ENCODE data around the gene TRIM62.

The TRIM62 gene

GRCh38 chr1:33097762-33098161 lies 84.1 kb downstream of the TRIM62 start:
- no peaks in the 10 kb centered on the region for H3K36me3 ChIP-seq
- no peaks in the 10 kb centered on the region for H3K27me3 ChIP-seq
- no peak overlapping the region for H3K4me3 ChIP-seq (ENCODE audit: low read depth, low read length)
- H3K4me1 ChIP-seq: no peaks in the 10 kb centered on the region
- no peak for DNase-seq
- no peaks in the 10 kb centered on the region for H3K9me3 ChIP-seq
- TF ChIP-seq CTCF (IDR thresholded peaks at IDR 0.05; ENCODE audit: low read depth, low read length): no peak

DNA sequence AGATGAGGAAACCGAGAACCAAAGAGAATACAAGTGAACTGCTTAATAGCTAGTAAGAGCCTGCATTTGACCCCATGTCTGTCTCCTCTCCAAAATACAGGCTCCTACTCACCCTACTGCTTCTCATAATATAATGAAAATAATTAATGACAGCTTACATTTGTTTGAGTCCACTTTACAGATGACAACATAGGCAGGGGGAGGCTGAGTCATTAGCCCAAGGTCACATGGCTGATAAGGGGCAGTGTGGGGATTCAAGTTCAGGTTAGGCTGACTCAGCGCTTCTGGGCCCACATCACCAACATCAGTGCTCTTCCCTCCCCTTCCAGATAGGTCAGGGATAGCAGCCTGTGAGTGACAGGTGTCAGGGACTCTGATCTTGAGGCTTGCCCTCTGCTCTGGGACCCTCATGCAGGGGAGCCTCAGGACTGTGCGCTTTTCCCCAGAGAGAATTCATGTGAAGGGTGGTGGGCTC lies 84.7 kb downstream of the TRIM62 start:
- no peak for DNase-seq
- H3K4me1 ChIP-seq: no peaks in the 10 kb centered on the region
- no peak overlapping the region for H3K4me3 ChIP-seq (ENCODE audit: low read depth, low read length)
- no peaks in the 10 kb centered on the region for H3K36me3 ChIP-seq
- H3K9me3 ChIP-seq: no peaks in the 10 kb centered on the region
- TF ChIP-seq CTCF (IDR thresholded peaks at IDR 0.05; ENCODE audit: low read depth, low read length): no peak
- no peaks in the 10 kb centered on the region for H3K27me3 ChIP-seq

- DNase-seq: no peak
Observed at GRCh38 chr1:33096363-33097005, 85.4 kb downstream of the TRIM62 start.

More at GRCh38 chr1:33096363-33097005, 85.4 kb downstream of the TRIM62 start:
- Histone ChIP-seq H3K4me1 (no peaks in the 10 kb centered on the region), H3K36me3 (no peaks in the 10 kb centered on the region), H3K4me3 (ENCODE audit: low read depth, low read length) (no peak overlapping the region), H3K27me3 (no peaks in the 10 kb centered on the region), H3K9me3 (no peaks in the 10 kb centered on the region)
- TF ChIP-seq CTCF (IDR thresholded peaks at IDR 0.05; ENCODE audit: low read depth, low read length): no peak

Measured in BE2C (cell line).